BLaER1 (cell line): ENCODE results near the gene SIGLEC11.

Experiments used
- H3K27ac ChIP-seq: shearing (Covaris generic); formaldehyde crosslinking; 2 replicates; pipeline ENCODE4 v1.8.1; 2022
- H3K27me3 ChIP-seq: shearing (Covaris generic); formaldehyde crosslinking; 2 replicates; pipeline ENCODE4 v1.8.1; 2022
- H3K36me3 ChIP-seq: shearing (Covaris generic); formaldehyde crosslinking; 2 replicates; pipeline ENCODE4 v1.8.1; 2022
- H3K4me1 ChIP-seq: shearing (Covaris generic); formaldehyde crosslinking; 2 replicates; pipeline ENCODE4 v1.8.1; 2022
- H3K4me2 ChIP-seq: shearing (Covaris generic); formaldehyde crosslinking; 2 replicates; pipeline ENCODE4 v1.8.1; 2022
- H3K4me3 ChIP-seq: shearing (Covaris generic); formaldehyde crosslinking; 2 replicates; pipeline ENCODE4 v1.8.1; 2022
- H3K9ac ChIP-seq: shearing (Covaris generic); formaldehyde crosslinking; 2 replicates; pipeline ENCODE4 v1.8.1; 2022
- H3K9me3 ChIP-seq: shearing (Covaris generic); formaldehyde crosslinking; 2 replicates; pipeline ENCODE4 v1.8.1; 2022
- H4K20me1 ChIP-seq: shearing (Covaris generic); formaldehyde crosslinking; 2 replicates; pipeline ENCODE4 v1.8.1; 2022
- Cebpa-rat ChIP-seq: shearing (Covaris generic); IDR thresholded peaks from 2 replicates; pipeline ENCODE4 v1.8.1; 2022

SIGLEC11 gene

DNA sequence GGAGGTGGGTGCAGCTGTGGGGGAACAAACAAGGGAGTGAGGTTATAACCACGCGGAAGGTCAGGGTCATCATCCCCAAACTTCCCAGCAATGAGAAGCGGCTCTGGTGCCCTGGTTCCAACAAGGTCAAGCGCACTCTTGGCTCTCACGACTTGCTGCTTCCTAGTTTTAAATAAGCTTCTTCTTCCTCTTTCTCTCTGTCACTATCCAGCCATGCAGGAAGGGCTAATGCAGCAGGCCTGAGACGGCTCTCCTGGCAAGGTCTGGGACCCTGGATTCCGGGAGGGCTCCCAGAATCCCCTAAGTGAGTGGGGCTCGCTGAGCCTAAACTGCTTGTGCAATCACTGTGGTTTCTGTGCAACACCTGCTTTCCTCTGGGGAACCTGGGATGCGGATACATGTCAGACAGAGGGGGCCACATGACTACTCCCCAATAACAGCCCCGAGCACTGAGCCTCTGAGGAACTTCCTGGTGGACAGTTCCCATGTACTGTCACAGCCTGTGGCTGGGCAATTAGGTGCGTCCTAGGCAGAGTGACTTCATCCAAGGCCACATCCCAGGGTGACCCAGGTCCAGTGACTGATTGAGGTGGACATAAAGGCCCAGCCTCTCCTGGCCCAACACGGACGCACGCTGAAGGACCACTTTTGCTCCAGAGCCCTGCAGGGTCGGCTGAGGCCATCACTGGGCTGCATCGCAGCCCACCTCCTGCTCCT, 40.0 kb upstream of the SIGLEC11 start:
- peaks cover 99% of the 10 kb centered on the region for H3K36me3 ChIP-seq

DNA sequence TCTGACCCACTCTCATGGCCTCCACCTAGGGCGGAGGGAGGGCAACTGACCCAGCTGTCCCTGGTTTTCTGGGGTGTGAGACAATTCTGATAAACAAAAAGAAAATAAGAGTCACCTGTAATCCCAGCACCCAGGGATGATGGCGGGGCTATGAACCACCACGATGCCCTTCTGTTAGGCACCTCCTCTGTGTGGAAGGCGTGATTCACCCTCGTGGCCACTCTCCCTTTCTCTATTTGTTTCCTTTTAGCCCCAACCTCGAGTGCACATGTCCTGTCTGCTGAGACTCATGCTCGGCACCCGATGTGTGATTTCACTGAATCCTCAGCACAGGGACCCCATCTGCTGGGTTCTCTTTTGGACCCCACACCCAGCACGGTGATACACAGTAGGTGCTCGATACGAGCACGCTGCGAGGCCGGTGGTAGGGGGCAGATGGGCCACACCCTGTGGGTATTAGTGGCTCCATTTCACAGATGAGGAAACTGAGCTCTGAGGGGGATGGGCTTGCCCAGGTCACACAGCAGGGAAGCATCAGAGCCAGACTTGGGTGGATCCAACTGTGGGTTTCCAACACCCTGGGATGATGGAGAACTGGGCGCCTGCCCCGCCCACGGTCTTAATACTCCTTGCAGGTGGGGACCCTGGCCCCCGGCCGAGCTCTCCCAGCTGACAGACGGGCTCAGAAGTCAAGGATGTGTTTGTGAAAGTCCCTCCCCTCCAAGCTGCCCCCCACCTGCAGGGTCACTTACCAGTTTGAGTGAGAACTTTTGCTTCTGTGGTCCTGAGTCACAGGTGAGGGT, 39.3 kb upstream of the SIGLEC11 start:
- no peak overlapping the region for H3K4me3 ChIP-seq
- H3K4me1 ChIP-seq = peaks cover 22% of the 10 kb centered on the region
- no peaks in the 10 kb centered on the region for H3K27me3 ChIP-seq
- no peak overlapping the region for H3K9ac ChIP-seq
- peaks cover 84% of the 10 kb centered on the region for H4K20me1 ChIP-seq
- H3K27ac ChIP-seq = no peak overlapping the region
- peaks cover 99% of the 10 kb centered on the region for H3K36me3 ChIP-seq
- no peaks in the 10 kb centered on the region for H3K9me3 ChIP-seq
- no peak for TF ChIP-seq Cebpa-rat
- H3K4me2 ChIP-seq = no peak overlapping the region

More for the DNA sequence above, 40.0 kb upstream of the SIGLEC11 start:
- H3K27ac ChIP-seq = no peak overlapping the region
- H4K20me1 ChIP-seq = peaks cover 88% of the 10 kb centered on the region
- H3K9me3 ChIP-seq = no peaks in the 10 kb centered on the region
- H3K4me2 ChIP-seq = no peak overlapping the region
- H3K27me3 ChIP-seq = no peaks in the 10 kb centered on the region
- TF ChIP-seq Cebpa-rat = no peak
- peaks cover 19% of the 10 kb centered on the region for H3K4me1 ChIP-seq
- H3K9ac ChIP-seq = no peak overlapping the region
- H3K4me3 ChIP-seq = no peak overlapping the region

DNA sequence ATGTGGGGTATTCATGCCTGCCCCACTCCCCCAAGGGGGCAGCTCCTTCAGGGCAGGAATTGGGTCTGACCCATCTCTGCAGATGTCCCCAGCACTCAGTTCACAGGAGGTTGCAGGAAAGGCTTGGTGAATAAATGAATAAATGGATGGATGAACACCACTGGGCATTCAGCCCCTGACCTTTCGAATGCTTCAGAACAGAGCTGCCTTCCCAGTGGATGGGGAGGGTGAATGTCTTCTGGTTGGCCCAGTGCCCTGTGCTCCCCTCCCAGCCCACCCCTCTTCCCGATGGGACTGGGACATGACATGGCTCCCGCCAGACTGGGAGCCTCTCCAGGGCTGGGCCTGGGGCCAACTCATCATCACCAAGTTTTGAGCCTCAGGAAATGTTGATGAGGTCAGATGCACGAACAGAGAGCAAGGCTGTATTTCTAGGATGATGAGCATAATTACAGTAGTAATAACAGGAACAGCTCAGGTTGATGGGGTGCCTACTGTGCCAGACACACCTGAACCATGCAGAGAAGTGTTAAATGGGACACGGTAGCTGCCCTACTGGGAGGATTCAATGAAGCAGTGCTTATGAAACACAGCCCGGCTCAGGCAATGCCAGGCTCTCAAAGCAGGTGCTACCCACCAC, 38.5 kb upstream of the SIGLEC11 start:
- Histone ChIP-seq H3K4me1 (peaks cover 22% of the 10 kb centered on the region), H3K9ac (no peak overlapping the region), H3K36me3 (peaks cover 99% of the 10 kb centered on the region)

DNA sequence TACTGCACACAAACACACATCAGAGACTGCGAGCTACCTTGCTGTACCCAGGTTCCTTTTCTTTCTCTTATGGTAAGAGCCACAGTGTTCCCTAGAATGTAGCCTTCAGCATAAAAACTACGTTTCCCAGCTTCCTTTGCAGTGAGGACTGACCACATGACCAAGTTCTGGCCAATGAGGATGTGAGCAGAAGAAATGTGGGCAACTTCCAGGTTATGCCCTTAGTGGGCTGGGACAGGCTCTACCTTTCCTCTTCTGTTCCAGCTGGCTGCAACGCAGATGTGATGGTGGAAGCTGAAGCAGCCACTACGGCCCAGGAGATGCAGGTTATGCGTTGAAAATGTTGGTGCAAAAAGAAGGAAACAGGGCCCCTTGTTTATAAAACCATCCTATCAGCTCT, 36.7 kb upstream of the SIGLEC11 start:
- H3K4me2 ChIP-seq = no peak overlapping the region
- H3K36me3 ChIP-seq = peaks cover 100% of the 10 kb centered on the region
- TF ChIP-seq Cebpa-rat = no peak
- peaks cover 79% of the 10 kb centered on the region for H4K20me1 ChIP-seq
- H3K27me3 ChIP-seq = no peaks in the 10 kb centered on the region
- H3K9me3 ChIP-seq = no peaks in the 10 kb centered on the region
- no peak overlapping the region for H3K4me3 ChIP-seq
- H3K27ac ChIP-seq = no peak overlapping the region
- no peak overlapping the region for H3K9ac ChIP-seq
- H3K4me1 ChIP-seq = peaks cover 13% of the 10 kb centered on the region

More for the DNA sequence above, 38.5 kb upstream of the SIGLEC11 start:
- no peak overlapping the region for H3K4me3 ChIP-seq
- no peaks in the 10 kb centered on the region for H3K9me3 ChIP-seq
- H3K27me3 ChIP-seq = no peaks in the 10 kb centered on the region
- H3K27ac ChIP-seq = no peak overlapping the region
- no peak overlapping the region for H3K4me2 ChIP-seq
- peaks cover 84% of the 10 kb centered on the region for H4K20me1 ChIP-seq
- TF ChIP-seq Cebpa-rat = no peak

DNA sequence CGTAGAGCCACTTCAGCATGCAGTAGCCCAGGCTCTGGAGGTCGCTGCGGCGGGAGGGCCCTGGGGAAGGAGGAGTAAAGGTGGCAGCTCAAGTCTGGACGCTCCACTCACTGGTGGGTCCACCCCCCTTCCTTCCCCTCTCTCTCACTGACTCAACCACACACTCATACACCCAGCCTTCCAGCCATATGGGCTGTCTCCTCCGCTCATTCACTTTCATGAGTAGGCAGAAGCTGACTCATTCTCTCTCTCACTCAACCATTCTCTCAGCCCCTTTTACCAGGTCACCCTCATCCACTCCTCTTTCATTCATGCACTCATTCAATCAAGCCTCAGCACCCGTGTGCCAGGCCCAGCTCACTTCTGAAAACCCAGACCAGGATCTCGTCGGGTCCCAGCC, 27.5 kb upstream of the SIGLEC11 start:
- peaks cover 96% of the 10 kb centered on the region for H4K20me1 ChIP-seq
- 0 out of 2 replicates have a peak, but pooled peaks cover 7% of the 10 kb centered on the region for H3K4me1 ChIP-seq
- TF ChIP-seq Cebpa-rat = no peak

DNA sequence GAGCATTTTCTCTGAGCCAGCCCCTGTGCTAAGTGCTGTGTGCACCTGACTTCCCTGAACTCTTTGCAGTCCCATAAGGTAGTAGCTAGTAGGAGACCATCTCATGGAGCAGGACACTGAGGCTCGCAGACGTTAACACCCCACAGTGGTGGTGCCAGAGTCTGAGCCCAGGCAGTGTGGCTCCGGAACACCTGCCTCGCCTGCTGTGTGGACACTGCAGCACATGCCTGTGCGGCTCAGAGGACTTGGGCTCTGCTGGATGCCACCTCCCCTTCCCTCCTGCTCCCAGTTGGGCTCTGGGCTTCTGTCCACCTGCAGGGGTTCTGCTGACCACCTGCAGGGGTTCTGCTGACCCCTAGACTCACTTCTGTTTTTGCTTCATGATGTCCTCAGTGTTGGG, 27.0 kb upstream of the SIGLEC11 start:
- Histone ChIP-seq H3K27ac (no peak overlapping the region), H4K20me1 (peaks cover 96% of the 10 kb centered on the region)
- TF ChIP-seq Cebpa-rat = no peak

More for the DNA sequence above, 27.5 kb upstream of the SIGLEC11 start:
- no peak overlapping the region for H3K27ac ChIP-seq
- peaks cover 82% of the 10 kb centered on the region for H3K36me3 ChIP-seq
- H3K4me2 ChIP-seq = no peak overlapping the region
- no peaks in the 10 kb centered on the region for H3K9me3 ChIP-seq
- no peaks in the 10 kb centered on the region for H3K27me3 ChIP-seq
- no peak overlapping the region for H3K4me3 ChIP-seq
- H3K9ac ChIP-seq = no peak overlapping the region

DNA sequence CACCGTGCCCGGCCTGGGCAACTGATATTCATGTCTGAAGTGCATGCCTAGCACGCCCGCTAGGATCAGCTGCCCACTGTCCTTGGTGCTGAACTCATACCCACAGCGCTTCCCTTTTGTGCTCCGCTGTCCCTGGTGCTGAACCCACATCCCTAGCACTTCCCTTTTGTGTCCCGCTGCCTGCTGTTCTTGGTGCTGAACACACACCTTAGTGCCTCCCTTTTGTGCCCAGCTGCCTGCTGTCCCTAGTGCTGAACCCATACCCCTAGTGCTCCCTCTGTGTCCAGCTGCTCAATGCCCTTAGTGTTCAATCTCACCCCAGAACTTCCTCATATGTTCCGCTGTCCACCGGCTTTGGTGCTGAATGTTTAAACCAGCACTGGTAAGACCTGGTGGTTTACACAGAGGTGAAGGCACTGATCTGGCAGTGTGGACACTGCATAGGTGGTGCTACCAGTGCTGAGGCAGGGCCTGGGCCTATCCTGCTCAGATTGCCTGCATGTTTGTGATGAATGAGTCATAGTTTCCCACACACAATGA, 26.3 kb upstream of the SIGLEC11 start:
- H3K9ac ChIP-seq = no peak overlapping the region
- TF ChIP-seq Cebpa-rat = no peak
- no peak overlapping the region for H3K4me2 ChIP-seq

More for the DNA sequence above, 27.0 kb upstream of the SIGLEC11 start:
- Histone ChIP-seq H3K27me3 (no peaks in the 10 kb centered on the region), H3K9ac (no peak overlapping the region), H3K4me2 (no peak overlapping the region), H3K36me3 (peaks cover 78% of the 10 kb centered on the region), H3K9me3 (no peaks in the 10 kb centered on the region), H3K4me3 (no peak overlapping the region), H3K4me1 (0 out of 2 replicates have a peak, but pooled peaks cover 7% of the 10 kb centered on the region)

DNA sequence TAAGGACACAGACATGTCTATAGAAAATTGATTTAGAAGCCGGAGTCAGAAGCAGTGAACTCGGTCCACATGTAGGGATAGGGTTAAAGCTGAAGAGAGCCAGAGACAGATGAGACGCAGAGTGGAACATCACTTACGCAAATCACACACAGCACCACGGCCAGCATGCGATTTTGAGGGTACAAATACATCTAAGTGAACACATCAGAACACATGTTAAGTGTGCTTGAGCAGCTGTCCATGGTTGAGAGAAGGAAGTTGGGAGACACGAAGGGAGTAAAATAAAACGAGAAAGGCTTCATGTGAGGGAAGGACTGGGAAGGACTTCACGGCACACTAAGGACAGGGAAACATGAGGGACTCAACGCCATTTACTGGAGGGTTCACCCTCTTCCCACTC, 25.4 kb upstream of the SIGLEC11 start:
- peaks cover 83% of the 10 kb centered on the region for H4K20me1 ChIP-seq
- no peak overlapping the region for H3K4me3 ChIP-seq
- peaks cover 72% of the 10 kb centered on the region for H3K36me3 ChIP-seq
- 0 out of 2 replicates have a peak, but pooled peaks cover 7% of the 10 kb centered on the region for H3K4me1 ChIP-seq
- no peak overlapping the region for H3K9ac ChIP-seq
- H3K27ac ChIP-seq = no peak overlapping the region
- TF ChIP-seq Cebpa-rat = no peak
- no peaks in the 10 kb centered on the region for H3K27me3 ChIP-seq
- H3K9me3 ChIP-seq = no peaks in the 10 kb centered on the region
- H3K4me2 ChIP-seq = no peak overlapping the region

More for the DNA sequence above, 26.3 kb upstream of the SIGLEC11 start:
- no peaks in the 10 kb centered on the region for H3K27me3 ChIP-seq
- peaks cover 72% of the 10 kb centered on the region for H3K36me3 ChIP-seq
- H3K27ac ChIP-seq = no peak overlapping the region
- peaks cover 92% of the 10 kb centered on the region for H4K20me1 ChIP-seq
- no peaks in the 10 kb centered on the region for H3K9me3 ChIP-seq
- 0 out of 2 replicates have a peak, but pooled peaks cover 7% of the 10 kb centered on the region for H3K4me1 ChIP-seq
- no peak overlapping the region for H3K4me3 ChIP-seq

DNA sequence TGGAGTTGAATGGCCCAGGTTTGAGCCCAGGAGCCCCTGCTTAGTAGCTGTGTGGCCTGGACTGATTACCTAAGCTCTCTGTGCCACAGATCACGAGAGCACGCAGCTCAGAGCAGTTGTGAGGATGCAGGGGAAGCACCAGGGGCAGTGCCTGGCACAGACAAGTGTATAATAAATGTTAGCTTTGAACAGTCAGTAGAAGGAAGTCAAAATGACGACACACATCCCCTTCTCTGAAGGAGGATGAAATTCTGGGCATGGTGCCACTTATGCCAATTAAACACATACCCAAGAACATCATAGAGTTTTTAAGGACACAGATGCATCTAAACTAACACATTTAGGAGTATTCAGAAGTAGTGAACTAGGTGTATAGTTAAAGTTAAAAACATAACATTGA, 24.9 kb upstream of the SIGLEC11 start:
- H3K4me3 ChIP-seq = no peak overlapping the region
- H3K9me3 ChIP-seq = no peaks in the 10 kb centered on the region
- no peak overlapping the region for H3K27ac ChIP-seq
- H3K4me1 ChIP-seq = 0 out of 2 replicates have a peak, but pooled peaks cover 7% of the 10 kb centered on the region
- peaks cover 78% of the 10 kb centered on the region for H4K20me1 ChIP-seq
- no peak overlapping the region for H3K9ac ChIP-seq
- no peak for TF ChIP-seq Cebpa-rat
- H3K27me3 ChIP-seq = no peaks in the 10 kb centered on the region
- H3K4me2 ChIP-seq = no peak overlapping the region
- H3K36me3 ChIP-seq = peaks cover 68% of the 10 kb centered on the region
